ENCODE data around the gene ABCC2. TPM values are rescaled to one million over a fixed set of nuclear protein-coding genes. Genes with fewer than 3 reads are reported as not detected.

ABCC2 gene
- total RNA-seq, 2 donors from 2014 or later = 0.22 to 0.40 TPM

- Mint-ChIP-seq H3K27ac (no peak overlapping the region), H3K4me3 (no peak overlapping the region), H3K4me1 (peaks cover 10% of the 10 kb centered on the region), H3K27me3 (ENCODE audit: insufficient read depth) (peaks cover 3% of the 10 kb centered on the region), H3K9me3 (peaks cover 9% of the 10 kb centered on the region), H3K36me3 (ENCODE audit: low read depth) (peaks cover 2% of the 10 kb centered on the region)
- Histone ChIP-seq H3K27me3 (ENCODE audit: control insufficient read depth, insufficient read depth, low read length, poor library complexity, severe bottlenecking) (no peaks in the 10 kb centered on the region), H3K27ac (ENCODE audit: low read depth, low read length) (no peak overlapping the region), H3K36me3 (ENCODE audit: control insufficient read depth, insufficient read depth, low read length) (no peaks in the 10 kb centered on the region), H3K4me1 (ENCODE audit: control insufficient read depth, insufficient read depth, low read length) (no peaks in the 10 kb centered on the region), H3K4me3 (ENCODE audit: low read length) (no peak overlapping the region), H3K9me3 (ENCODE audit: control insufficient read depth, low read length) (no peaks in the 10 kb centered on the region), H3K9ac (ENCODE audit: extremely low read depth, low read length, poor library complexity, severe bottlenecking) (no peak overlapping the region)
- WGBS, 2 experiments (ENCODE audit: insufficient coverage in 1 of 2, insufficient read length in 1 of 2) = 78 to 81% methylated on average over 1 to 3 of the region's 3 CpGs
- no peak for TF ChIP-seq CTCF (conservative IDR thresholded peaks at IDR 0.05)
- no peak for DNase-seq
Measured at GRCh38 chr10:99843310-99843709, 60.9 kb downstream of the ABCC2 start.

GRCh38 chr10:99844433-99844955, 62.1 kb downstream of the ABCC2 start:
- Histone ChIP-seq H3K4me1 (ENCODE audit: control insufficient read depth, insufficient read depth, low read length) (peaks cover 4% of the 10 kb centered on the region), H3K27me3 (ENCODE audit: control insufficient read depth, insufficient read depth, low read length, poor library complexity, severe bottlenecking) (no peaks in the 10 kb centered on the region), H3K27ac (ENCODE audit: low read depth, low read length) (no peak overlapping the region), H3K9ac (ENCODE audit: extremely low read depth, low read length, poor library complexity, severe bottlenecking) (no peak overlapping the region), H3K9me3 (ENCODE audit: control insufficient read depth, low read length) (no peaks in the 10 kb centered on the region), H3K36me3 (ENCODE audit: control insufficient read depth, insufficient read depth, low read length) (no peaks in the 10 kb centered on the region), H3K4me3 (ENCODE audit: low read length) (no peak overlapping the region)
- H3K9me3 Mint-ChIP-seq = peaks cover 9% of the 10 kb centered on the region
- DNase-seq = no peak
- H3K27me3 Mint-ChIP-seq (ENCODE audit: insufficient read depth) = peaks cover 3% of the 10 kb centered on the region
- H3K36me3 Mint-ChIP-seq (ENCODE audit: low read depth) = peaks cover 2% of the 10 kb centered on the region
- no peak for TF ChIP-seq CTCF (conservative IDR thresholded peaks at IDR 0.05)
- no peak overlapping the region for H3K4me3 Mint-ChIP-seq
- 86 to 87% methylated on average over 4 to 6 of the region's 6 CpGs for whole genome bisulfite sequencing, 2 experiments (ENCODE audit: insufficient coverage in 1 of 2, insufficient read length in 1 of 2)
- H3K4me1 Mint-ChIP-seq = peaks cover 18% of the 10 kb centered on the region
- H3K27ac Mint-ChIP-seq = no peak overlapping the region

GRCh38 chr10:99845837-99846382, 63.5 kb downstream of the ABCC2 start:
- Mint-ChIP-seq H3K27ac (no peak overlapping the region), H3K4me1 (peaks cover 32% of the 10 kb centered on the region), H3K36me3 (ENCODE audit: low read depth) (no peaks in the 10 kb centered on the region), H3K9me3 (peaks cover 6% of the 10 kb centered on the region), H3K4me3 (peak overlapping the region; percentile 37), H3K27me3 (ENCODE audit: insufficient read depth) (peaks cover 3% of the 10 kb centered on the region)
- Histone ChIP-seq H3K4me1 (ENCODE audit: control insufficient read depth, insufficient read depth, low read length) (peaks cover 4% of the 10 kb centered on the region), H3K4me3 (ENCODE audit: low read length) (peak overlapping the region; percentile 46), H3K27me3 (ENCODE audit: control insufficient read depth, insufficient read depth, low read length, poor library complexity, severe bottlenecking) (no peaks in the 10 kb centered on the region), H3K36me3 (ENCODE audit: control insufficient read depth, insufficient read depth, low read length) (no peaks in the 10 kb centered on the region), H3K27ac (ENCODE audit: low read depth, low read length) (no peak overlapping the region), H3K9me3 (ENCODE audit: control insufficient read depth, low read length) (no peaks in the 10 kb centered on the region), H3K9ac (ENCODE audit: extremely low read depth, low read length, poor library complexity, severe bottlenecking) (no peak overlapping the region)
- peak; percentile 90 for DNase-seq
- TF ChIP-seq CTCF (conservative IDR thresholded peaks at IDR 0.05) = peak; percentile 99
- WGBS, 2 experiments (ENCODE audit: insufficient coverage in 1 of 2, insufficient read length in 1 of 2) = 14 to 19% methylated on average over 15 to 18 of the region's 18 CpGs

Measured in endodermal cell (in vitro differentiated cells).